ENCODE data around the gene FOXD3.

DNA sequence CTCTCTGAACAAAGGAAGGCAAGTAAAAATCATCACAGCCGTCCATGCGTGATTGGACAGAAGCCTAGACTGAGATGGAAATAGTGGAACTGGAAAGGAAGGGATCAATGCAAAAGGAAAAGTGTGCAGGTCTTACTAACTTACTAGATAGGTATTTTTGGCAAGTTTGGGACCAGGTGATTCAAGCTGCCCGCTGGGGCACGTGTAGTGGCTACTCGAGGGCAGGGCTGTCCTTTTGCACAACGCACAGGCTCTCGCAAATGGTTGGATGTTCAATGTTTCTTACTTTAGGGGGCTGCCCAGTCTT, 44.5 kb downstream of the FOXD3 start:
- TF ChIP-seq, protein P1, sequence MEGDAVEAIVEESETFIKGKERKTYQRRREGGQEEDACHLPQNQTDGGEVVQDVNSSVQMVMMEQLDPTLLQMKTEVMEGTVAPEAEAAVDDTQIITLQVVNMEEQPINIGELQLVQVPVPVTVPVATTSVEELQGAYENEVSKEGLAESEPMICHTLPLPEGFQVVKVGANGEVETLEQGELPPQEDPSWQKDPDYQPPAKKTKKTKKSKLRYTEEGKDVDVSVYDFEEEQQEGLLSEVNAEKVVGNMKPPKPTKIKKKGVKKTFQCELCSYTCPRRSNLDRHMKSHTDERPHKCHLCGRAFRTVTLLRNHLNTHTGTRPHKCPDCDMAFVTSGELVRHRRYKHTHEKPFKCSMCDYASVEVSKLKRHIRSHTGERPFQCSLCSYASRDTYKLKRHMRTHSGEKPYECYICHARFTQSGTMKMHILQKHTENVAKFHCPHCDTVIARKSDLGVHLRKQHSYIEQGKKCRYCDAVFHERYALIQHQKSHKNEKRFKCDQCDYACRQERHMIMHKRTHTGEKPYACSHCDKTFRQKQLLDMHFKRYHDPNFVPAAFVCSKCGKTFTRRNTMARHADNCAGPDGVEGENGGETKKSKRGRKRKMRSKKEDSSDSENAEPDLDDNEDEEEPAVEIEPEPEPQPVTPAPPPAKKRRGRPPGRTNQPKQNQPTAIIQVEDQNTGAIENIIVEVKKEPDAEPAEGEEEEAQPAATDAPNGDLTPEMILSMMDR (IDR thresholded peaks at IDR 0.05), result no peak
- no peak for TF ChIP-seq POLR2A (IDR thresholded peaks at IDR 0.05)
